Neural progenitor cell (in vitro differentiated cells): ENCODE measurements around the gene SLC44A2.

Source experiments
- EZH2 ChIP-seq: fragments of 200-600 bp; sonication (generic); IDR thresholded peaks from 2 replicates; pipeline ENCODE4 v1.6.1; 2017; ENCODE audit warnings: antibody characterized with exemption, mild to moderate bottlenecking, moderate library complexity
- EZH2phosphoT487 ChIP-seq: fragments of 200-600 bp; sonication (generic); IDR thresholded peaks from 2 replicates; pipeline ENCODE4 v1.6.1; 2017; ENCODE audit warnings: antibody characterized with exemption
- TF ChIP-seq, protein P1 (sequence below): fragments of 200-600 bp; sonication (generic); IDR thresholded peaks from 2 replicates; pipeline ENCODE4 v1.5.1; 2017; ENCODE audit warnings: antibody characterized with exemption, mild to moderate bottlenecking

DNA sequence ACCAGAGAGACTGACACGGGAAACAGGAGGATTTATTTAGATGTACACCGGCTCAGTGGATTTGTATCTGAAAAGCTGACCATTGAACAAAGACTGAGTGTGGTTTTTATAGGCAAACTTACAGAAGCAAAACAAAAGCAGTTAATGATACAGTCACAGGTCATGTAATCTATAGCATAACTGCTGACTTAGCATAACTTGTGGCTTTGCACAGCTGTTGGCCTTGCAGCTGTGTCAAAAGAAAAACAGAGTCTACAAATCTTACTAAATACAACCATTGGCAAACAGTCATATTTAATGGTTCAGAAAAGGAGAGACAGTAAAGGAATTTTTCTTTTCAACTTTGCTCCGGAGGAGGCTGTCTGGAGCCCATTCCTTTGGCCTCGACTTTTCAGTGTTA, 26.5 kb downstream of the SLC44A2 start:
- TF ChIP-seq EZH2phosphoT487 (no peak), EZH2 (no peak)
- TF ChIP-seq, protein P1, sequence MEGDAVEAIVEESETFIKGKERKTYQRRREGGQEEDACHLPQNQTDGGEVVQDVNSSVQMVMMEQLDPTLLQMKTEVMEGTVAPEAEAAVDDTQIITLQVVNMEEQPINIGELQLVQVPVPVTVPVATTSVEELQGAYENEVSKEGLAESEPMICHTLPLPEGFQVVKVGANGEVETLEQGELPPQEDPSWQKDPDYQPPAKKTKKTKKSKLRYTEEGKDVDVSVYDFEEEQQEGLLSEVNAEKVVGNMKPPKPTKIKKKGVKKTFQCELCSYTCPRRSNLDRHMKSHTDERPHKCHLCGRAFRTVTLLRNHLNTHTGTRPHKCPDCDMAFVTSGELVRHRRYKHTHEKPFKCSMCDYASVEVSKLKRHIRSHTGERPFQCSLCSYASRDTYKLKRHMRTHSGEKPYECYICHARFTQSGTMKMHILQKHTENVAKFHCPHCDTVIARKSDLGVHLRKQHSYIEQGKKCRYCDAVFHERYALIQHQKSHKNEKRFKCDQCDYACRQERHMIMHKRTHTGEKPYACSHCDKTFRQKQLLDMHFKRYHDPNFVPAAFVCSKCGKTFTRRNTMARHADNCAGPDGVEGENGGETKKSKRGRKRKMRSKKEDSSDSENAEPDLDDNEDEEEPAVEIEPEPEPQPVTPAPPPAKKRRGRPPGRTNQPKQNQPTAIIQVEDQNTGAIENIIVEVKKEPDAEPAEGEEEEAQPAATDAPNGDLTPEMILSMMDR: no peak
